HFFc6 (cell line): ENCODE data around the gene P2RX4. TPM values are rescaled to one million over a fixed set of nuclear protein-coding genes. Genes with fewer than 3 reads are reported as not detected.
"Not testable (repeated sequence)": the region's sequence is repeated elsewhere in the genome, so short reads cannot be mapped to it uniquely, and the experiment has no call there.

Source experiments
- DNase-seq: peaks from one replicate; pipeline ENCODE4 v3.0.0-alpha.2; 2018
- H3K27ac Mint-ChIP-seq: 2 replicates; pipeline ENCODE4 v1.8.0; 2020; ENCODE audit warnings: mild to moderate bottlenecking, mixed read lengths
- H3K27me3 Mint-ChIP-seq: 2 replicates; pipeline ENCODE4 v1.8.0; 2021; ENCODE audit warnings: mild to moderate bottlenecking, moderate library complexity, mixed read lengths; ENCODE audit not compliant: insufficient read depth
- H3K36me3 Mint-ChIP-seq: 2 replicates; pipeline ENCODE4 v1.8.0; 2021; ENCODE audit warnings: low read depth, mixed read lengths
- H3K4me1 Mint-ChIP-seq: 2 replicates; pipeline ENCODE4 v1.8.0; 2020; ENCODE audit warnings: low read depth, mixed read lengths
- H3K4me3 Mint-ChIP-seq: 2 replicates; pipeline ENCODE4 v1.8.0; 2020; ENCODE audit warnings: mild to moderate bottlenecking, moderate library complexity, mixed read lengths
- H3K9me3 Mint-ChIP-seq: 2 replicates; pipeline ENCODE4 v1.8.0; 2020; ENCODE audit warnings: mild to moderate bottlenecking, mixed read lengths
- CTCF ChIP-seq: fragments of 200-600 bp; sonication (generic); IDR thresholded peaks from 2 replicates; pipeline ENCODE4 v1.5.0; 2021; ENCODE audit warnings: antibody characterized with exemption, mild to moderate bottlenecking
- long read RNA-seq: library from polyadenylated mRNA; unstranded; transcript quantifications from one replicate; pipeline ENCODE4 v2.0.0, GENCODE V29; 2019
- total RNA-seq, 6 experiments: library from RNA; stranded (reverse); fragmentation: NEBNext Ultra II Directional; extraction: Animal tissue kit (Norgen Biotek cat#: 25700); gene quantifications; 2 replicates in 1 of 6; 3 replicates in 5 of 6; pipeline ENCODE4 v1.2.3, GENCODE V29; 2021

P2RX4 gene, protein sequence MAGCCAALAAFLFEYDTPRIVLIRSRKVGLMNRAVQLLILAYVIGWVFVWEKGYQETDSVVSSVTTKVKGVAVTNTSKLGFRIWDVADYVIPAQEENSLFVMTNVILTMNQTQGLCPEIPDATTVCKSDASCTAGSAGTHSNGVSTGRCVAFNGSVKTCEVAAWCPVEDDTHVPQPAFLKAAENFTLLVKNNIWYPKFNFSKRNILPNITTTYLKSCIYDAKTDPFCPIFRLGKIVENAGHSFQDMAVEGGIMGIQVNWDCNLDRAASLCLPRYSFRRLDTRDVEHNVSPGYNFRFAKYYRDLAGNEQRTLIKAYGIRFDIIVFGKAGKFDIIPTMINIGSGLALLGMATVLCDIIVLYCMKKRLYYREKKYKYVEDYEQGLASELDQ
- 10 to 100 TPM in 2 of 6 experiments, 1 to 10 TPM in 4; 7.7 to 13.0 (median 9.6) TPM for total RNA-seq
- long read RNA-seq, transcript P2RX4-202 (12 exons, 2,032 nt) = major isoform, 6 of 7 reads
- long read RNA-seq, partial matches to known transcripts = 0 of 7 reads
- long read RNA-seq, other reads (novel, unspliced or antisense) = 1 of 7 reads

GRCh38 chr12:121209624-121210572 lies at the start of gene P2RX4:
Gene P2RX4, plus strand, starts transcription at chr12:121210129. Its CDS starts 36 bp downstream, at chr12:121210165.
- peak; percentile 60 for TF ChIP-seq CTCF
- Mint-ChIP-seq H3K36me3 (no peaks in the 10 kb centered on the region), H3K4me3 (peak within 1 kb of the TSS; percentile 89), H3K4me1 (peaks cover 21% of the 10 kb centered on the region), H3K27ac (peak within 1 kb of the TSS; percentile 74), H3K9me3 (no peaks in the 10 kb centered on the region), H3K27me3 (peaks cover 3% of the 10 kb centered on the region; the same call in 1 of the 2 replicates)
- peak; percentile 65 for DNase-seq

DNA sequence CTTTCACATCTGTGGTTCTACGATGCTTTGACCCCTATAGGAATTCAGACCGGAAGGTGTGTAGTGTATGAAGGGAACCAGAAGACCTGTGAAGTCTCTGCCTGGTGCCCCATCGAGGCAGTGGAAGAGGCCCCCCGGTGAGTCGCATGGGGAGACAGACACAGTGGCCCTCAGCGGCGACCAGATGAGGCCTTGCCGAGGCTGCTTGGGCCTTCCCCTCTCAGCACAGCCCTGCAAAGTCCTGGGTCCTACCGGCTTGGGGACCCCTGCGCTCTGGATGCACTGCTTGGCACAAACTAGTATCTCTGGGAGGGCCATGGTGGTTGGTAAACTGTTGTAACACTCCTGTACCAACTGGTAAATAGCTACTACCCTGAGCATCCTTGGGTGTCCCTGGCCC lies 47.5 kb upstream of the P2RX4 start:
- Mint-ChIP-seq H3K4me3 (no peak overlapping the region), H3K27me3 (peaks cover 25% of the 10 kb centered on the region), H3K36me3 (peaks cover 11% of the 10 kb centered on the region), H3K4me1 (no peaks in the 10 kb centered on the region), H3K27ac (no peak overlapping the region), H3K9me3 (peaks cover 11% of the 10 kb centered on the region)
- no peak for DNase-seq
- TF ChIP-seq CTCF = no peak

DNA sequence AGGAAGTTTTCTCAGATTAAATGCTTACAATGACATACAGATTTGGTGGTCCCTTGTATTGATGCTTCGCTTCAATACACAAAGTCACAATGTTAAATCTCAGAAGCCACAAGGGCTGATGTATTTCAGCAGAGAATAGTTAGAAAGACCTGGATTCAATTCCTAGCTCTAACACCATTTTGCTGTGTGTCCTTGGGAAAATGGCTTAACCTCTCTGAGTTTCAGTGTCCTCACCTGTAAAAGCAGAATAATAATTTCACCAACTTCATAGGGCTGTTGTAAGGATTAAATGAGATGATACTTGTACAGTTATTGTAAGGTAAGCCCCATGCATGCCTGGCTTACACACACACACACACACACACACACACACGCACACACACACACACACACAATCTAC lies 46.9 kb upstream of the P2RX4 start:
- no peak for TF ChIP-seq CTCF
- Mint-ChIP-seq H3K4me3 (no peak overlapping the region), H3K27me3 (peaks cover 20% of the 10 kb centered on the region), H3K36me3 (peaks cover 9% of the 10 kb centered on the region), H3K9me3 (peaks cover 9% of the 10 kb centered on the region), H3K4me1 (no peaks in the 10 kb centered on the region), H3K27ac (no peak overlapping the region)
- no peak for DNase-seq

GRCh38 chr12:121164839-121165238 lies 45.1 kb upstream of the P2RX4 start:
- H3K27ac Mint-ChIP-seq, H3K9me3 Mint-ChIP-seq, H3K4me3 Mint-ChIP-seq, H3K27me3 Mint-ChIP-seq, H3K36me3 Mint-ChIP-seq, DNase-seq, H3K4me1 Mint-ChIP-seq: not testable (repeated sequence)

DNA sequence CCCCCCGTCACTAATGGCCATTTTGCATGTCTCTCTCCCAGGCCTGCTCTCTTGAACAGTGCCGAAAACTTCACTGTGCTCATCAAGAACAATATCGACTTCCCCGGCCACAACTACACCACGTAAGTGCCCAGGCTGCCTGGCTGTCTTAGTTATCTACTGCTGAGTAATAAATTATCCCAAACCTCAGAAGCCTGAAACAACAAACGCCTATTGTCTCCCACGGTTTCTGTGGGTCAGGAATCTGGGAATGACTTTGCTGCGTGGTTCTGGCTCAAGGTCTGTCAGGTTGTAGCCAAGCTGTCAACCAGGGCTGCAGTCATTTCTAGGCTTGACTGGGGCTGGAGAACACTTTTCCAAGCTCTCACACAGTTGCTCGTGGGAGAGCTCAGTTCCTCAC lies 44.6 kb upstream of the P2RX4 start:
- Mint-ChIP-seq H3K9me3 (no peaks in the 10 kb centered on the region), H3K27ac (no peak overlapping the region), H3K4me3 (no peak overlapping the region), H3K4me1 (peaks cover 1% of the 10 kb centered on the region), H3K27me3 (peaks cover 7% of the 10 kb centered on the region), H3K36me3 (no peaks in the 10 kb centered on the region)
- DNase-seq = no peak
- no peak for TF ChIP-seq CTCF
